ENCODE data around the gene HNRNPA3.
"Not testable (repeated sequence)": the region's sequence is repeated elsewhere in the genome, so short reads cannot be mapped to it uniquely, and the experiment has no call there.

The HNRNPA3 gene

DNA sequence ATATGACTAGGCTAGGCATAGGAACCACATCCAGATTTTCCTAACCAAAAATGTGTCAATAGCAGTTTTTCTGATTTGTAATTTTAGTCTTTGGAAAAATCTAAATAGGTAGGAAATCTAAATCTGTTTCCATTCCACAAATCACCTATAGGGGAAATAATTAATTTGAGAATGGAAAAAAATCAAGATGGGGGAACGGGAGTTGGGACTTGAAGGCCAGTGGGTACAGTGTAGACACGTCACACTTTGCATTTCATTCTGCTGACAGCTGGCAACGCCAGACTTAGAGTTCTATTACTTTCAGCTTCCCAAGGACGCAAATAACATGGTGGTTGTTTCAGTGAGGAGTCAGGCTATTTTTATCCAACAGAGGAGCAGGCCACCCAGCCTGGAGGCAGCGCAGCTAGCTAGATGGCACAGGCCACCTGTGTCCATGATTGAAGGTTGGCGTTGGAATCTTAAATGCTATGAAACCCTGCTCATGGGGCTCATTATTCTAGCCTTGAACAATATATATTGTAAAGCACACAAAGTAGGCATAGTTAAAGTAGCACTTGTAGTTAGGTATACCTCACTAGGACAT lies 23.4 kb downstream of the HNRNPA3 start:
- DNase-seq, result no peak

DNA sequence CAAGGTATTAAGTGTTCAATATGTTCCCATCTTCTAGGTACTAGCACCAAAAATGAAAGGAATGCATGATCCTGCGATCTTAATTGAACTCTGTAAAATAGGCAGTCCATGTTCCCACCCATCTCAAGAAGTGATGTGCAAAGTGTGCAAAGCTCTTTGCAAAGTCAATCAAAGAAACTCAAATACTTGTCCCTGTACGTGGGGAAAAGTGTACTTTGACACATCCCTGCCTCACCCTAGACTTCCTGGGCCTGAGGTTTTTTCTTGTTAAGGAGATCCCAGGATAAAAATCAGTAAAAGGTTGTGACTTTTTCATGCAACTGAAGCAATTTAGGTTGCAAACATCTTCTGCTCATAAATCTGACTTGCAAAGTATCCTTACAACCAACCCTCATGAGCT lies 25.3 kb downstream of the HNRNPA3 start:
- DNase-seq, result no peak

DNA sequence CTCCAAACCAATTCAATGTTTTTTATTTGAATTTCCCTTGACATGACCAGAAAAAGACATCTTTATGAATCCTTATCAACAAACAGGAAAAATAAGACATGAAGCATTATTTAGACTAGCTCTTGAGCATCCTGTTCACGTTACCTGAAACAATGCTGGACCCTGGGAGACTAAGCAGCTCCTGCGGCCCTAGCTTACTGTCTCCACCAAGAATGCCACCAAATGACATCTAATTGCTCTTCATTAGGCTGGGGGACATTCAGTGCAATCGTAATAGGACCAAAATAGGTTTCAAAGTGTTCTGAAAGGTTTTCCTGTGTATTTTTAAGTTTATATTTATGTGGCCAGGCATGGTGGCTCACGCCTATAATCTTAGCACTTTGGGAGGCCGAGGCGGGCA lies 26.5 kb downstream of the HNRNPA3 start:
- no peak for DNase-seq

- DNase-seq, result no peak
Observed at GRCh38 chr2:177239932-177240630, 27.5 kb downstream of the HNRNPA3 start.

DNA sequence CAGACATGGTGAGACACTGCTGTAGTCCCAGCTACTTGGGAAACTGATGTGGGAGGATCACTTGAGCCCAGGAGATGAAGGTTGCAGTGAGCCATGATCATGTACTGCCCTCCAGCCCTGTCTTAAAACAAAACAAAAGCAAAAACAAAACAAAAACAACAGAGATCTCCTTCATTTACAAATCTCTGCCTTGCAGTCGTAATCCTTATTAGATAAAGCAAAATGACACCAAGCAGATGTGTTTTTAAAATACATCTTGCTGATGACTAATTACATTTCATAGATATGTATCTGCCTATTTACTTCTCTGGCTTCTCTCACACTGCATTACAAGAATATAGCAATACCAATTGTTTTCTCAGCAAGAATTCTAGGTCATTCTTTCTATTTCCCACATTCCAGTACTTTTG lies 29.1 kb downstream of the HNRNPA3 start:
- DNase-seq, result no peak

GRCh38 chr2:177242121-177242987 lies 29.8 kb downstream of the HNRNPA3 start:
- no peak for DNase-seq

GRCh38 chr2:177243073-177243472 lies 30.5 kb downstream of the HNRNPA3 start:
- no peak for DNase-seq

DNA sequence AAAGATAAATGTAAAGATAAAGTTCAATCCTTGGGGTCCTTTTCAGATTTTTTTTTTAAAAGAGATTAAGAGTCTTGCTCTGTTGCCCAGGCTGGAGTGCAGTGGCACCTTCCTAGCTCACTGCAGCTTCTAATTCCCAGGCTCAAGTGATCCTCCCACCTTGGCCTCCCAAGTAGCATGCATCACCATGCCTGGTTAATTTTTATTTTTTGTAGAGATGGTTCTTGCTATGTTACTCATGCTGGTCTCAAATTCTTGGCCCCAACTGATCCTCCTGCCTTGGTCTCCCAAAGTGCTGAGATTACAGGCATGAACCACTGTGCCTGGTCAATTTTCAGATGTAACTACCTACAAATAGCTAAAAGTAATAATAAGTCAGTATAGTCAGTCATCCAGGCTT lies 30.9 kb downstream of the HNRNPA3 start:
- no peak for DNase-seq

DNA sequence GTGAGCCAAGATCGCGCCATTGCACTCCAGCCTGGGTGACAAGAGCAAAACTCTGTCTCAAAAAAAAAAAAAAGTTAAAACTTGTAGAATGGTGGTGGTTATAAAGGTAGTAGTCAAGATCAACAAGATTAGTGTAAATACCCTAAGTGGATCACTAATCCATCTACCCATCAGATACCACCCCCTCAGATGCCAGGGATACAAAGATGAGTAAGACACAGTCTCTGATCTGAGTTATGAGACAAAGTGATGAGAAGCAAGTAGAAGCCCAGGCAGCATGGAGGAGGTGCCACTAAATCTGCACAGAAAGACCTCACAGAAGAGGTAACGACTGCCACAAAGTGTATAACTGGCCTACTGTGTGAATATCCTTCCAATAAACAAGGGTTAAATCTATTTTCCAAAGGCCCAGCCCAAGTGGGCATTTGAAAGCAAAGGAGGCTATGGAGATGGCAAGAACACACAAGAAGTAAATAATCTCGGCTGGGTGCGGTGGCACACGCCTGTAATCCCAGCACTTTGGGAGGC lies 31.7 kb downstream of the HNRNPA3 start:
- DNase-seq, result no peak

DNA sequence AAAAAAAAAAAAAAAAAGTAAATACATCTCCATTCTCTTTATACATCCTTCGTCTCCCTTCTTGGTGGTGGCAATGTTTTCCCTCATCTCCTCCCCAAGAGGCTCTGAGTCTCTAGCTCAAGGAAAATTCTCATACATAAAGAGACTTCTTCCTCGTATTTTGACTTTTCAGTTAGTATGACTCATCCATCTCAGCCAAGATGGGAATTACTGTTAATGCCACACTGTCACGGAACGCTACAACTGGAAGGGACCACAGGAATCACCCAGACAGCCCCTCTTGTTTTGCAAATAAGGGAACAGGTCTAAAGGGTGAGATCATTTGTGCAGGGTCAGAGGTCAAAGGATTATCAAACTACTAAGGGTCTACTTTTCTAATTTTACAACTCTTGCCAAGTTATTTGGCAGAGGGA lies 32.4 kb downstream of the HNRNPA3 start:
- no peak for DNase-seq

GRCh38 chr2:177246000-177246399 lies 33.4 kb downstream of the HNRNPA3 start:
- DNase-seq, result no peak

- not testable (repeated sequence) for DNase-seq
Observed at GRCh38 chr2:177246523-177247030, 34.0 kb downstream of the HNRNPA3 start.

- DNase-seq, result no peak
Observed at GRCh38 chr2:177247693-177248262, 35.2 kb downstream of the HNRNPA3 start.

- no peak for DNase-seq
Observed at GRCh38 chr2:177249038-177249437, 36.4 kb downstream of the HNRNPA3 start.

DNA sequence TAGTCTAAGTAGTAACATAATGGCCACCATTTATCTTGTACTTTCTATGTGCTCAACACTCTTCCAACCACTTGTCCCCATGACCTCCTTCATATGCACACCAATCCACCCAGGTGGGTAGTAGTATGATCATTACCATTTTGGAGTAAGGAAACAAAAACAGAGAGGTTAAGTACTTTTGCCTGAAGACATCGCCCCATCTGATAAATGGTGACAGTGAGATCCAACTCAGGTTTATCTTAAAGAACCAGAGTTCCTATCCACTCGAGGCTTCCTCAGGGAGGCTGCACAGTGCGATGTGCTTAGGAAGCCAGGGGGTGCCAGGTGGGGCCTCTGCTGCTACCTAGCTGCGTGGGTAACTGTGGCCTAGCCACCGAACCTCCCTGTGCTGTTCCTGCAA lies 37.9 kb downstream of the HNRNPA3 start:
- DNase-seq, result no peak

GRCh38 chr2:177251165-177251542 lies 38.6 kb downstream of the HNRNPA3 start:
- no peak for DNase-seq

GRCh38 chr2:177252808-177253531 lies 40.4 kb downstream of the HNRNPA3 start:
- DNase-seq, result no peak

DNA sequence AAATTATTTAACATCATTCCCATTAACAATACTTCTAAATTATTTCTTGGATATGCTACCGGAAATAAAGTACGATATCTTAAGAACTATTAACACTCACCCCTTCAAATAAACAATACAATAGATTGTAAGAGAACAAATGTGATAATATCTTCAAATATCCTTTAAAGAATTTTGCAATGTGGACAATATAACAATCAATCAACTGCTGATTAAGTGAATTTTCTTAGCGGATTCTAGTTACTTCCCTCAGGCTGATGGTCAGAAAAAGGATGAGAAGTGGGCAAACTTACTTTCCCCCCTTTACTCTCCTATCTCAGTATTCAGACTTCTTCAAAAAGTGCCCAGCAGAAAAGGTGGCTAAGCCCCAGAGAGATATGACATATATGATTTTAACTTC lies 41.1 kb downstream of the HNRNPA3 start:
- no peak for DNase-seq

- no peak for DNase-seq
Observed at GRCh38 chr2:177254433-177255226, 42.0 kb downstream of the HNRNPA3 start.

- no peak for DNase-seq
Observed at GRCh38 chr2:177255227-177255601, 42.6 kb downstream of the HNRNPA3 start.

GRCh38 chr2:177256026-177256425 lies 43.4 kb downstream of the HNRNPA3 start:
- DNase-seq, result no peak

DNA sequence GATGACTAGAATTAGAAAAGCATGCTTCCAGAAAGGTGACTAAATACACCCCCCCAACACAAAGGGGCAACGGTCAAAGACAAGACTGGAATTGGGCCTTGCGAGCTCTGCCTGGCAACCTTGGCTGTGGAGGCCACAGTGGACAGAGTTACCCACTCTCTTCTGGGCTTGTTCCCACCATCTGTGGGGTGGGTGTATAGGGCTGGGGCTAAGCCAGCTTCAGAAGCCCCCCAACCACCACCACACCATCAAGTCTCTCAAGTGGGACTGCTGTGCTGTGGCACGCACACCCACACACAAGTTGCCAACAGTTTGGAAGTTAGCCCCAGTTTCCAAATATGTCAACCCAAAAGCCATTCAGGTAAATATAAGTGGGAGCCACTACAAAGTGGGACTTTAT lies 44.1 kb downstream of the HNRNPA3 start:
- no peak for DNase-seq

All from activated T-cell treated with anti-CD3 and anti-CD28 coated beads for 4 hours (primary cell).